ENCODE measurements around the gene AWAT2.

DNA sequence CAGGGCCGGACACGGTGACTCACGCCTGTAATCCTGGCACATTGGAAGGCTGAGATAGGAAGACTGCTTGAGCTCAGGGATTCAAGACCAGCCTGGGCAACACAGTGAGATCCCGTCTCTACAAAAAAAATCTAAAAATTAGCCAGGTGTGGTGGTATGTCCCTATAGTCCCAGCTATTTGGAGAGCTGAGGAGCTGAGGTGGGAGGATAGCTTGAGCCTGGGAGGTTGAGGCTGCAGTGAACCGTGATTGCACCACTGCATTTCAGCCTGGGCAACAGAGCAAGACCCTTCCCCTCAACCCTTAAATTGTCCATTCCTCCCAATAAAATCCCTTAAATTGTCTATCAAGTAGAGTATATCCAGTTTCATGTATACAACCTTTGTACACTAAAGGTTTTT is 29.6 kb upstream of the AWAT2 start:
- TF ChIP-seq POLR2A (IDR thresholded peaks at IDR 0.05) (no peak), EP300 (IDR thresholded peaks at IDR 0.05) (no peak)

Measured in ovary (tissue), 1 donor.